Right forelimb (tissue), 1 donor: ENCODE data around the gene PITX1.

Source experiments
- DNase-seq: peaks from one replicate; pipeline ENCODE4 v3.0.0-alpha.2; 2018

PITX1 gene

DNA sequence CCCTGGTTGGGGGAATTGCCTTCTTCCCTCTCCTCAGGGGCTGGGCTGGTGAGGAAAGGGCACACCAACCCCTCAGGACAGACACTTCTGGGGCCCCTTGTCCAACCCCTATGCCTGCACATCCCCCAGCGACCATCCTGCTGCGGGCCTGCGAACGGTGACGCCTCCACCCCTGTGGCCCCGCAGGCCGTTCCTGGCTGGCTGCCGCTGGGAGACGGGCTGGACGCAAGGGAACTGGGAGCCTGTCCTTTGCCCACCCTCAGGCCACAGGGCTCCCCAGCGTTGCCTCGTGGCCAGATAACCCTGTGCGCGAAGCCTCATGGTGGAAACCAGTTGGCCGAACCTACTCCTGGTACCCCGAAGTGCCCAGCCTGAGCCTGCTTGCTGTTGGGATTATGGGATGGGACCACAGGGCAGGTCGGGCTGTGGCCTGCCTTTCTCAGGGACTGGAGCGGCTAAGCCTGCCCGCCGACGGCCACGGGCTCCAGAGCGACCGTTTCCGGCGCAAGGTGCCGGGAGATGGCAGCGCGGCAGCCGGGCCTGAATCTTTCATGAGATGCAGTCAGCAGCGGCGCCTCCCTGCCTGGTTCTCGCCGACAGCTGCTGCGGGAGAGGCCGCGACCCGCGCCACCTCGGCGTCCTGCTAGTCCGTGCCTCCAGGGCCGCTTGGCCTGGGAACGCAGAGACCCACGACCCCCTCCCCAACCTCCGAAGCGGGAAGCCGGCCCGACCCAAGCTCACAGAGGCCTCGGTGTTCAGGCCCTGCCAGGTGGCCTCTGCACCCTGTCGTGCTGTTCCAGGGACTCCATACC lies 6.5 kb upstream of the PITX1 start:
- no peak for DNase-seq

DNA sequence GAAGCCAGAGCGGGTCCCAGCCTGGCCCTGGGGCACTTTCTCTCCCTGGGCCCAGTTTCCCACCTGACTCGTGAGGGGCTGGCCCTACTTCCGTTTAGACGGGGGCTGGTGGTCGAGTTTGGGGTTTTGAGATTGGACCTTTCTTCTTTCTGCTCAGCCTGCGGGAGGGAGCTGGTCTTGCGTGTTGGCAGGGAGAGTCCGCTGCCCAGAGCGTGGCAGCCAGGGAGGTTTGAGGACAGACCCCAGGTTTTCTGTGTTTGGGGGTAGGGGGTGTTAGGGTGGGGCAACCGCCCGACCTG lies 6.0 kb upstream of the PITX1 start:
- DNase-seq, result no peak

DNA sequence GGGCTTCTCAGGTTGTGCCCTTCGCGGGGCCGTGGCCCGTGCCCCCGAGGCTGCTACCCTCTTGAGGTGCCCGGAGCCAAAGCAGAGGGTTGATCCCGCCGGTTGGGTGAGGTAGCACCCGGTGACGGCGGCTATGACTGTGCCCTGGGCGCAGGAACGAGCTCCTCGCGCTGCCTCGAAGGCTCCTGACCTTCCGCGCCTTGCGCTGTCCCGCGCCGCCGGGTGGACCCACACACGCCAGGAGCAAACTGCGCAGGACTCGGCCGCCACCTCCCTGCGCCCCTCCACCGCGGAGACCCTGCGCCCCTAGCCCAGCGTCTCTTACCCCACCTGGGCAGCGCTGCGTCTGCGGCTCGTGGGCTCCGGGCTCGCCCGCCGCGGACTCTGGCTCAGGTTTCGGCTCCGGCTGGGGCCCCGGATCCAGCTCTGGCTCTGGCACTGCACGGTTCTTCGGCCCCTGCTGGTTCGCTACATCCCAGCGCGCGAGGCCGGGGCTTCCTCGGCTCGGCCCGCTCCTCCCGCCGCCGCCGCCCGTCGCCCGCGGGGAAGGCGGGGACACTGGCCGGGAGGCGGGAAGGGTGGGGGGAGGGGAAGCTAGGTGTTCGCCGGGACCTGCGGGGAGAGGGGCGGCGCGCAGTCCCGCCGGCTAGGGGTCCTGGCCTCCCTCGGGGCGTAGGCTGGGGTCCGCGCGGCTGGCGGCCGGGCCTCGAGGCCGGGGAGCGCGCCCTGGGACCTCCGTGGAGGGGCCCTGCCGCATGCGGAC lies 5.4 kb upstream of the PITX1 start:
- DNase-seq, result no peak

DNA sequence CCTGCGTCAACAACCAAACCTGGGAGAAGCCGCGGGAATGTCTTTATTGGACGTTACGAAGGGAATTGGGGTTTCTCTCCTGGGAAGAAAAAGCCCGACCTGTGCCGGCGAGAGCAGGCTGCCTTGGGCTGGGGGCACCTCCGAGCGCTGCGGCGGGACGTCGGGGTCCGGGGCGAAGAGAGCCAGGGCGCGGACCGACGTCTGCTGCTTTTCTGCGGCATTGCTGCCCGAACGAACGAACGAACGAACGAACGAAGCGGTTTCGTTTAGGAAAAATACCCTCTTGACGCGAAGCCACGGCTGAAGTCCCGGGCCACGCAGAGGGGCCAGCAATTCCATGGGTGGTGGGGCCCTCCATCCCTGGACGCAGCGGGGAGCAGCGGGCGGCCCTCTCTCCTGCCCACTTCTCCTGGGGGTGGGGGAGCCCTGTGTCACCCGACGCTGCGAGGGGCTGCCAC lies 4.8 kb upstream of the PITX1 start:
- DNase-seq, result no peak

DNA sequence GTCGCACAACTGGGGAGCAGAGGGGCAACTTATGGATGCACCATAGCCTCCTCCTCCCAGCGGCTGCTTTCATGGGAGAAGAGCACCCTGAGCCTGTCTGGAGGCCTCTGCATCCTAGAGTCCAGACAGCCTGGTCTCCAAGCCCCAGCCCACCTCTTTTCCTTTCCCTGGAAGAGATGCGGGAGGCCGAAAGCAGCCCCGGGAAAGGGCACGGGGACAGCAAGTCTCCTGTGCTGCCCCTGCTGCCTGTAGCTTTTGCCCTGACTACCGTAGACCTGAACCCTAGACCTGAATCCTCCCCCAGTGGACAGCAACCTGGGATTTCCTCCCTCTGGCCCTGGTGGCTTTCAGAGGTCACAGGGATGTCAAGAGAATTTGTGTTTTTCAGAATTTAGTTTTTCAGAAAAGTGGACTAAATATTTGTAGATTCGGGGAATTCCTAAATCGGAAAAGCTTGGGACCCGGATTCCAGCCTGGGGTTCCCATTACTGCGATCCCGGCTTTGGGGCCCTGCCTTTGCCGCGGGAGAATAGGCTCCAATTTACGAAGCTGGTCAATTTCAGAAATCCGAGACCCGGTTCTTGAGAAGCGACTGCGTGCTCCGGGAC lies 4.3 kb upstream of the PITX1 start:
- DNase-seq, result no peak

DNA sequence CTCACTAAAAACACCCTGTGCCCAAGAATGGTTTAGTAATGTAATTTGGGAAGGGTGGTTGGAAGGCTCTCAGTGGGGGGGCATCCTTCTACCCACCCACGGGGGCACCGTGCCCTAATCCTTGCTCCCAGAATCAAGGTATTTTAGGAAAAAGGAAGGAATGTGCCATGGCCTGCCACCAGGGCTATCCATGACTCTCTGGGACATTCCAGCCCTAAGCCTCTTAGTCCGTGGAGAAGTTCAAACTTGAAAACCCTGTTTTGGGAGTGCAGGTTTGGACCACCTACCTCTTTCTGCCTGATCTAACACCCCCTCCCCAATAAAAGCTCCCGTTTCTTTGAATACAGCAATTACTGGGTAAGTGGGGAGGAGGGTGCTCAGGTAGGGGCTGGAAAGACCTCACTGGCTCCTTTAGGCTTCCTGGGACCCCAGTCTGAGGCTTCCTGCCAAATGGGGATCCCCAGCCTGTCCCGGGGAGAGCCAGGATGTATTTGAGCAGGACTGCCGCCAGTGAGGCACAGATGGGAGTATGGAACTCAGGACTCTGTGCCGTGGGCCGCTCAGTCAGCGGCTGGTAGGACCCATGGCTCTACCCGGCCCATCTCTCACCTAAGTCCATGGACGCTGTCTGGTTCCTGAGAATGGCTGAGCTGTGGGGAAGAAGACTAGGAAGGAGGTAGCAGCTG lies 3.6 kb upstream of the PITX1 start:
- no peak for DNase-seq

DNA sequence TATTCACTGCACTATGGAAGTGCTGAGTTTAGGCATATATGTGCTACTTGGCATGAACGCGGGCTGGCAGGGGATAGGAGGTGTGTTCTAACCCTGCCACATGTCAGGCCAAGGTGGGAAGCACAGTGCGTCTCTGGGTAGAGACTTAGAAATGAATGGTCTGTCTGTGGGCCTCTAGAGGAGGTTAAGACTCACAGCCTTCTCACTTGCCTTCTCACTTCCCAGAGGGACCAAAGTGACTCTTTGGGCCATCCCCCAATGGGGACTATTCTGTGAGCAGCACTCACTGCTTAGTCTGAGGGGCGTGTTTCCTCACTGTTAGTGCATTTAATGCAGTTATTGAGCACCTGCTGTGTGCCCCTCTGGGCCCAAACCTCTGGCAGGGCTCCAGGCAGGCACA lies 2.4 kb upstream of the PITX1 start:
- no peak for DNase-seq

DNA sequence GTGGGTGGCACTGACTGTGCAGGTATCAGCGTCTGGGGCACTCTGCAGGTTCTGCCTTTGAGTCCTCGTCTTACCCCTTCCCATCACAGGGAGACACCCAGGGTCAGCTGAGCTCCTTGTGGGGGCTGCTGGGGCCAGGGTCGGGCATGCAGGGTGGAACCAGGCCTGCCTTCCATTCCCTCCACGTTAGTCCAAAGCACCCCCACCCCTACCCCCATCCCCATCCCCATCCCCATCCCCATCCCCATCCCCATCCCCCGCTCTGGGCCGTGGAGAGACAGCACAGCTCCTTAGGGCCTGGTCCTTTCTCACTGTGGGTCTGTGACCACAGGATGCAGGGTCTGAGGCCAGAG lies 1.6 kb upstream of the PITX1 start:
- DNase-seq, result no peak

DNA sequence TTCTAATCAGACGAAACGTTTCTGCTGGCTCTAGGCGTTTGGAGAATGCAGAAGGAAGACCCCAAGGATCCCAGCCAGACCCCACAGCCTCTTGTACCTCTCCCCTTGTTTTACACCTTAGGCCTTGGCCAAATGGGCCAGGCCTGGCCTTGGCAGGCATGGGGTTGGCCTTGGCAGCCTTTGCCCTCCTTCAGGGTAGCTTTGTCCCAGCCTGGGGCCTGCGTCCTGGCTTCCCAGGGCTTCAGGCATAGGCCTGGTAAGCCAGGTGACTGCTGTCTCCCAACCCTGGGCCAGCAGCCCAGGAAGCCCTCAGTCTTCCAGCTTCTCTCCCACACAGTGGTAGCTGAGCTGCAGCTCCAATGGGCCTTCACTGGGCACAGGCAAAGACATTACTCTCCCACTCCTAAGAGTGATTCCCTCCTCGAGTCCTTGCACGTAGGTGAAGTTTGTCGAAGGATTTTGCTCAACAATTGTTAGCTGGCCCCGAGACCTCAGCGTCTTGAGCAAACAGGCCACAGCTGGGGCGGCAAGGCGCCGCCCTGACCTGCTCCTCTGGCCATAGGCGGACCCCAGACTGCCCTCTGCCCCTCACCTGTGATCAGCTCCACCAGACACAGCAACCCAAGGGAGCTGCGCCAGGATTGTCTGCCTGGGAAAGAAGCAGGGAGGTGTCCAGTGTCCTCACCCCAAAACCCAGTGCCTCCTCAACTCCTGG lies 1.1 kb upstream of the PITX1 start:
- DNase-seq, result no peak

DNA sequence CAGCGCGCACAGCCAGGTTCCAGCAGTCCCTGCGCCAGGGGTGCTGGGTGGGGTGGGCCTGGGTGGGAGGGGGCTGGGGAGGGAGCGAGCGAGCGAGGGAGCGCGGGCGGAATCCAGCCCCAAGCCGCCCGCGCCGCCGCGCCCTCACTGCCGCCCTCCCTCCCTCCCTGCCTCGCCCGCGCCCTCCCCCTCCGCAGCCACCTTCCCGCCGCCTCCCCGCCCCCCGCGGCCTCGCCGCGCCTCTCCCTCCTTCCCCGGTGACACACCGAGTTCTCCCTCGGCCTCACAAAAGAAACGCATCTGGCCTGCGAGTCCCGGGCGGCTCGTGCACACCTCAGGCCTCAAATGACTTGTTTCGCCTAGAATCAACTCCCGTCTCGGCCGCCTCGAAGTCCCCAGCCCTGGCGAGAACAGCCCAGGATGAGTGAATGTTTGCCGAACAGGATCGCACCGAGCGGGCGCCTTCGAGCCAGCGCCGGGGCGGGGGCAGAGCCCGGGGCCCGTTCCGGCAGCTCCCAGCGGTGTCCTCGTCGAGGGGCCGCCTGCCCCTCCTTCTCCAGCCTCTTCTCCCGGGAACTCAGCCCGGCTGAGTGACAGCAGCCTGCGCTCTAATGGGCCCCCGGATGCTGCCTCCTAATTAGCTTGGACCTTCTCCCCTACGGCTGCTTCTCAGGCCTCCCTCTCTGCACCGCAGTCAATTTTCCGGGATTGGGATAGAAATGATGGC lies 371 bp upstream of the PITX1 start:
- DNase-seq, result no peak

DNA sequence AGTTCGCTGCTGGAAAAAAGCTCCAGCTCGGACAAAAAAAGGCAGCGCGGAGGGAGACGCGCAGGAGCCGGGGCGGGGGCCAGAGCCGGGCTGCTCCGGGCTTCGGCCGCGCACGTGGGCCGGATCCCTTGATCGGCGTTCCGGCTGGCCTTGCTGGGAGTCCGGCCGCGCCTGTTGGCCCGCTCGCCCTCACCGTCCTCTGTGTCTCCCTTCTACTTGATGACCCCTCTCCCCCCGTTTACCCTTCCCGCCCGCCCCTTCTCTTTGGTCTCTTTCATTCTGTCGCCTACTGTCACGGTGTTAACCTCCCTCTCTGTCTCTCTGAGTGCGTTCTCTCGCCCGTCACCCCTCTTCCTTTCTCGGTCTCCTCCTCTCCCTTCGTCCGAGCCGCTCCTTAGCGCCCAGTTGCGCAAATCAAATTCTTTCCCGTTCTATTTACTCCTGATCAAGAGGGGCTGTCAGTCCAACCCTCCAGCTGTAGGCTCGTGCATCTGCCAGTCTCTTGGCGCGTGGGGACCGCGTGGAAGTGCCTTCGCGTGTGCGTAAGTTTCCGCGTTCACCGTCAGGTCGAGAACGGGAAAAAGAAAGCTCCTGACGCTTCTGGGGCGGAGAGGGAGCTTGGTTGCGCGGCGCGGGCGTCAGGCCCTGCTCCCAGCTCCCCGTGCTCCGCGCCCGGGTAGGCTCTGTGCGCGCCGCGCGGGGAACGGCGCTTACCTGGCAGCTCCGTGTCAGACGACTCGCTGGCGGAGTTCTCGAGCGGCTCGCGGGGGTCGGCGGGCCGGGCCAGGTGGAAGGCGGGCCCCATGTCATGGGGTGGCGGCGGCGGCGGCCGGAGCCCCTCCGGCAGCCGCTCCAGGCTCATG lies 798 bp downstream of the PITX1 start:
- DNase-seq, result peak; percentile 71

DNA sequence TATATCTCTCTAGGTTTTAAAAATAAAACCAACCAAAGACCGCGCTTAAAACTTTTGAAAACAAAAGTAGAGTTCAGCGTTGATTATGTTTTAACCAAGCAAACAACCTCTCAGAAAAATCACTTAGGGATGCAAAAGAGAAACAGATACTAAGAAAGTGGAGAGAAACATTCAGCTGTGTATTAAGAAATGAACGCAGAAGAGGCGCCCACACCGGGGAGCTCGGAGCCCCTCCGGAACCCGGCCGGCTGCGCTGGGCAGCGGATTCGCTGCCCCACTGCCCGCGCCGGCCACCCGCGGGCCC lies 1.4 kb downstream of the PITX1 start:
- DNase-seq, result no peak

DNA sequence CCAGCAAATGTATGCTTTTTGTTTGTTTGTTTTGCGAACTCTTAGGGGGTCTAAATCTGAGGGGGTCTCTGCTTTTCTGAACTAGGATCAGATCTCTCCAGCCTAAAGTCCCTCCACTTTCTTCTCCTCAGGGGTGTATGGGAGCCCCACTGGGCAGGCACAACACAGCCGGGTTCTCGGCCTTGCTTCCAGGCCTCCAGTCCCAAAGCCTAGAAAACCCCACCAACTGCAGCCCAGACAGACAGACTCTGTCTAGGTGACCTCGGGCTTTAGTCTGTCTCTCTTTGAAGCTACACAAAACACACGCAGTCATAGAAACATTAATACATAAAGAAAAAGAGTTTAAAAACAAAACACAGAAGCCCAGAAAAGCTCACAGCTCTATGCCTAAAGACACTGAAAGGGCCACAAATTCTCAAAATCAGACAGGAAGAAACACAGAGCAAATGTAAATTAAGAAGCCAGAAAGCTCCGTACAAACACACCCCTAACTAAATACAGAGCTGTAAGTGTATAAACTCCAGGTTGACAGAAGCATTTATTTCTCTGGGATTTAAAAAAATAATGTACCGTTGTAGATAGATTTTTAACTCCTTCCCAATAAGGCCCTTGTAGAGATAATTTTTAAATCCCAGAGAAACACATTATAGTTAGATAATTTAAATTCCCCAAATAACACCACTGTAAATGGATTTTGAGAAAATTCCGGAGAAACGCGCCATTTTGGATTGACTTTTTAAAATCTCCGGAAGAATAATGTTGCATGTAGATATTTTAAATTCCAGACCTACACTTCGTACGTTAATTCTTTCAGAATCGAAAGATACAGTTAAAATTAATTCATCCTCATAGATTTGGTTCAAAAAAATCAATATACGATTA lies 2.0 kb downstream of the PITX1 start:
- no peak for DNase-seq

DNA sequence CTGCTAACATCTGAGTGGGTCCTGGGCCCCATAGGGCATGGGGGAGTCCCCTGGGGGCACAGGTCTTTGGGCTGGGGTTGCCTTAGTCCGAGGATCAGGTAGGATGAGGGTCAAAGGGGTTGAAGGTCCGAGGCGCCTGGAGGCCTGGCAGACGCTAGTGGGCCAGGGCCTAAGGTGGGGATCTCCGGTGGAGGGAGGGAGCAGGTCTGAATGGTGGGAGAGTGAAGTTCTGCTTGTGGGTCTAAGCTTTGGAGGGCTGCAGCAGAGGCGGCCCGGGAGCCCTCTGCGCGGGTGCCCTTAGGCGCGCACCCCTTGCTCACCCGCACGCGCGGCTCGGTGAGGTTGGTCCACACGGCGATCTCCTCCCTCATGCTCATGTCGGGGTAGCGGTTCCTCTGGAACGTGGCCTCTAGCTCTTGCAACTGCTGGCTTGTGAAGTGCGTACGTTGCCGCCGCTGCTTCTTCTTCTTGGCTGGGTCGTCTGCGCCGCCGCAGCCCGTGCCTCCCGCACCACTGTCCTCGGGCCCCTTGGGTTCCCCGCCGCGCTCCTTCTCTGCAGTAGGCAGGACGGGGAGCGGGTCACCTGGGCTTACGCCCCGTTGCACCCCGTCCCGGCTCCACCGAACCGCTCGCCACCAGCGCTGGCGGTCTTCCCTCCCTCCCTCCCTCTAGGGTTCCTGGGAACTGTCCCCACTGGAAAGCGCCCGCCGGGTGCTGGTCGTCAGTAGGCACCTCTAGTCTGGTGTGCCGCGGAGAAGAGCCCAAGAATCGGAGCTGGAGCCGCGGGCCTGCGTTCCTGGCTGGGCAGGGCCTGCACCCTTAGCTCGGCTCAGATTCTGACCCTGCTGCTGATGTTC lies 2.8 kb downstream of the PITX1 start:
- DNase-seq, result no peak

DNA sequence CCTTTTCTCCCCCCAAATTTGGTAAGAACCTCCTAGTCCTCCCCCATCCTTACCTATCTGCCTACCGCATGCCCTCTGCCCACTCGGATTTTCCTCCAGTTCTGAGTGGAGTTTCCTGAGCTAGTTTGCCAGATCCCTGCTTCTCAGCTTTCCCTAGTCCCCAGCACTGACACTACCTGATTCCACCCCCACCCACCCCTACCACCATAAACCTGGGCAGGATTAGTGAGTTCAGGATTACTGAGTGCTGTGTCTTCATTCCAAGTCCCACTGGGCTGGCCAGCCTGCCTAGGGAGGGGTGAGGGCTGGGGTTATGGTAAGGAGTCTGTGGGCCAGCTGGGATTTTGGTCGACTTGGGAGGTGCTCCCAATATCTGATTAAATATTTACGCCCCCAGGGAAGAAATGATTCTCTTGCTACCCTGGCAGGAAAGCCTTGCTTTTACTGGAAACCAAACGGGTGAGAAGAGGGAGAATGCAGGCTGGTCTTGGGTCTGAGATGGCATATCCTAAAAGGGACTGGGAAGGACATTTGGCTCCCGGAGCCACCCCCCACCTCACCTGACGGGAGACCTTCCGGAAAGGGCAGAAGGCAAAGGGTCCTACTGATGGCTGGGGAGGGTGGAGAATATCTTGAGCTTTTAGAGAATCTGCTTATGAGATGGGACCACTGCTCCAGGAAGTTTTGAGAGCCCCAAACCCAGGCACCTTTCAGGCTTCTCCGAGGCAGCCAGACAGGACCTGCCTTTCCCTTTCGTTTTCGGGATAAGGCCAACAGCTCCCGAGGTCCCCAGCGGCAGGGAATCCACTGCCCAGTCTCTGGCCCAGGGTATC lies 3.7 kb downstream of the PITX1 start:
- no peak for DNase-seq

DNA sequence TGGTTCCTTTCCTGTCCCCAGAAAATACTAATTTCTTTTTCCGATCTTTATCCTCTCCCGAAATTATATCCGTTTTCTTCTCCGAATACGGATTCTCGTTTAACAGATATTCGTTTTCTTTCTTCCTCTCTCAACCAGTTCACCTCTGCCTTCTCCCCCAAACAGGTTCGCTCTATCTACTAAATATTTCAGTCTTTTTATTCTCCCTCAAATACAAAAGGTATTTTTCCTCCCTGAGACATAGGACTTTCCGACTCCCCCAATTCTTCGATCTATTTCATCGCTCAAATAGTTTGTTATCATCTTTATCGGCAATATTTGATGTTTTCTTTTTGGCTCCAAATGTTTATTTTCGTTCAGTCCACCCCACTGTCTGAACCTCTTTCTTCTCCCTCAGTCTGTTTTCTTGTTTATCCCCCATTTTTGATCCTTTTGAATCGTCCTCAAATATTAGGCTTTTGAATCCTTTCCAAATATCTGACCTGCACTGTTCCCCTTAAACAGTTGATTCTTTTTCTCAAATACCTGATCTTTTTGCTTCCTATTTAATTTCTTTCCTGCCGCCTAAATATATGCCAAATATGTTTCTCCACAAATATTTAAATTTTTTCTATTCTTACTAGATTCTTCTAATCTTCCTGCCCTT lies 4.4 kb downstream of the PITX1 start:
- DNase-seq, result no peak

DNA sequence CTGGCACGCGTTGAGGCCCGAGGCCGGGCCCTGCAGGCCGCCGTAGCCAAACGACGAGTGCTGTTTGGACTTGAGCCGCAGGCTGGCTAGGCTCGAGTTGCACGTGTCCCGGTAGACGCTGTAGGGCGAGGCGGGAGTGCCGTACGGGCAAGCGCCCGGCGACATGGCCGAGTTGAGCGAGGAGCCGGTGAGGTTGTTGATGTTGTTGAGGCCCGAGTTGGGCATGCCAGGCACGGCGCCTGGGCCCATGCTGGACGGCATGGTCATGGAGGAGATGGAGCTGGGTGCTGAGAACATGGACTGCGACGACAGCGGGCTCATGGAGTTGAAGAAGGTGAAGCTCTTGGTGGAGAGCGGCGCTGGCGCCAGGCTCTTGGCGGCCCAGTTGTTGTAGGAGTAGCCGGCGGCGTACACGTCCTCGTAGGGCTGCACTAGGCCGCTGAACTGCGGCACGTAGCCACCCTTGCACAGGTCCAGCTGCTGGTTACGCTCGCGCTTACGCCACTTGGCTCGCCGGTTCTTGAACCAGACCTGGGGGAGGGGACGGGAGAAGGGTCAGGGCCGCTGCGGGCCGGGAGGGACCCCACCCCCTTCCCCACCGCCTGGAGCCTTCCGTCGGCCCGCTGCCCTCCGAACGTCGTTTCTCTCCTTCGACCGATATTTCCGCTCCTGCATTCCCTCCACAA lies 5.1 kb downstream of the PITX1 start:
- DNase-seq, result peak; percentile 63
